HCT116 (cell line): ENCODE results near the gene VRK1.

Source experiments
- CTCF ChIP-seq, 3 experiments: fragments of 200-600 bp in 1 of 3; sonication (generic) in 1 of 3; IDR thresholded peaks in 2 of 3; conservative IDR thresholded peaks in 1 of 3; 2 replicates each; pipeline ENCODE4 v1.5.1; 2012 to 2017; ENCODE audit warnings: low read depth in 2 of 3, low read length in 2 of 3, antibody characterized with exemption in 1 of 3, borderline replicate concordance in 1 of 3, control low read depth in 1 of 3, mild to moderate bottlenecking in 1 of 3, mixed read lengths in 1 of 3, mixed run types in 1 of 3, moderate library complexity in 1 of 3; ENCODE audit not compliant: insufficient read depth in 1 of 3
- EZH2 ChIP-seq: fragments of 200-600 bp; sonication (generic); IDR thresholded peaks from 2 replicates; pipeline ENCODE4 v1.6.1; 2017; ENCODE audit warnings: antibody characterized with exemption, mixed run types
- JUND ChIP-seq: IDR thresholded peaks from 2 replicates; pipeline ENCODE4 v1.6.1; 2012
- MAX ChIP-seq: IDR thresholded peaks from 2 replicates; pipeline ENCODE4 v1.6.1; 2012
- POLR2A ChIP-seq: IDR thresholded peaks from 2 replicates; pipeline ENCODE4 v1.7.0; 2011; ENCODE audit warnings: borderline replicate concordance; ENCODE audit not compliant: insufficient read depth, insufficient read length; ENCODE audit errors: extremely low read depth
- POLR2AphosphoS5 ChIP-seq: IDR thresholded peaks from 2 replicates; pipeline ENCODE4 v1.6.1; 2011; ENCODE audit warnings: mild to moderate bottlenecking, low read depth, low read length, moderate library complexity
- RAD21 ChIP-seq: IDR thresholded peaks from 2 replicates; pipeline ENCODE4 v1.6.1; 2012; ENCODE audit warnings: low read depth, mild to moderate bottlenecking
- SP1 ChIP-seq: IDR thresholded peaks from 2 replicates; pipeline ENCODE4 v1.6.1; 2012; ENCODE audit warnings: low read depth
- TCF7L2 ChIP-seq: IDR thresholded peaks from 2 replicates; pipeline ENCODE4 v1.7.0; 2011; ENCODE audit warnings: borderline replicate concordance, inconsistent platforms; ENCODE audit not compliant: insufficient read depth, insufficient read length; ENCODE audit errors: extremely low read depth
- ZFX ChIP-seq: fragments of 450-650 bp; IDR thresholded peaks from 2 replicates; pipeline ENCODE4 v1.6.1; 2017
- TF ChIP-seq, protein P1 (sequence below): IDR thresholded peaks from 2 replicates; pipeline ENCODE4 v1.6.1; 2012; ENCODE audit warnings: low read depth

- TF ChIP-seq CTCF (IDR thresholded peaks at IDR 0.05 in 2 of 3, conservative IDR thresholded peaks at IDR 0.05 in 1 of 3; ENCODE audit: borderline replicate concordance in 1 of 3, insufficient read depth in 1 of 3, low read depth in 2 of 3, low read length in 2 of 3) = no peak
- no peak for TF ChIP-seq POLR2A
- TF ChIP-seq EZH2 = no peak
- TF ChIP-seq POLR2AphosphoS5 = no peak
- no peak for TF ChIP-seq TCF7L2
- no peak for TF ChIP-seq JUND
- no peak for TF ChIP-seq ZFX
- TF ChIP-seq SP1 = no peak
- TF ChIP-seq, protein P1, sequence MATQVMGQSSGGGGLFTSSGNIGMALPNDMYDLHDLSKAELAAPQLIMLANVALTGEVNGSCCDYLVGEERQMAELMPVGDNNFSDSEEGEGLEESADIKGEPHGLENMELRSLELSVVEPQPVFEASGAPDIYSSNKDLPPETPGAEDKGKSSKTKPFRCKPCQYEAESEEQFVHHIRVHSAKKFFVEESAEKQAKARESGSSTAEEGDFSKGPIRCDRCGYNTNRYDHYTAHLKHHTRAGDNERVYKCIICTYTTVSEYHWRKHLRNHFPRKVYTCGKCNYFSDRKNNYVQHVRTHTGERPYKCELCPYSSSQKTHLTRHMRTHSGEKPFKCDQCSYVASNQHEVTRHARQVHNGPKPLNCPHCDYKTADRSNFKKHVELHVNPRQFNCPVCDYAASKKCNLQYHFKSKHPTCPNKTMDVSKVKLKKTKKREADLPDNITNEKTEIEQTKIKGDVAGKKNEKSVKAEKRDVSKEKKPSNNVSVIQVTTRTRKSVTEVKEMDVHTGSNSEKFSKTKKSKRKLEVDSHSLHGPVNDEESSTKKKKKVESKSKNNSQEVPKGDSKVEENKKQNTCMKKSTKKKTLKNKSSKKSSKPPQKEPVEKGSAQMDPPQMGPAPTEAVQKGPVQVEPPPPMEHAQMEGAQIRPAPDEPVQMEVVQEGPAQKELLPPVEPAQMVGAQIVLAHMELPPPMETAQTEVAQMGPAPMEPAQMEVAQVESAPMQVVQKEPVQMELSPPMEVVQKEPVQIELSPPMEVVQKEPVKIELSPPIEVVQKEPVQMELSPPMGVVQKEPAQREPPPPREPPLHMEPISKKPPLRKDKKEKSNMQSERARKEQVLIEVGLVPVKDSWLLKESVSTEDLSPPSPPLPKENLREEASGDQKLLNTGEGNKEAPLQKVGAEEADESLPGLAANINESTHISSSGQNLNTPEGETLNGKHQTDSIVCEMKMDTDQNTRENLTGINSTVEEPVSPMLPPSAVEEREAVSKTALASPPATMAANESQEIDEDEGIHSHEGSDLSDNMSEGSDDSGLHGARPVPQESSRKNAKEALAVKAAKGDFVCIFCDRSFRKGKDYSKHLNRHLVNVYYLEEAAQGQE = no peak
- TF ChIP-seq MAX = no peak
- TF ChIP-seq RAD21 = no peak
These were observed 19.1 kb downstream of the VRK1 start for GRCh38 chr14:96816281-96816680.
